ENCODE data around the gene SOX21.

GRCh38 chr13:94703271-94703670 lies 9.1 kb downstream of the SOX21 start:
- TF ChIP-seq CTCF (IDR thresholded peaks at IDR 0.05 in 2 of 3, conservative IDR thresholded peaks at IDR 0.05 in 1 of 3; ENCODE audit: control insufficient read depth in 2 of 3, extremely low read depth in 1 of 3, insufficient read depth in 1 of 3, low read depth in 3 of 3, low read length in 3 of 3) (no peak), NFYB (IDR thresholded peaks at IDR 0.05; ENCODE audit: insufficient read depth, low read depth, low read length) (no peak), ZBED1 (IDR thresholded peaks at IDR 0.05; ENCODE audit: borderline replicate concordance) (no peak), NRF1 (conservative IDR thresholded peaks at IDR 0.05; ENCODE audit: low read depth, low read length) (no peak), FOXM1 (IDR thresholded peaks at IDR 0.05; ENCODE audit: low read depth, low read length) (no peak), SMAD1 (IDR thresholded peaks at IDR 0.05; ENCODE audit: low read depth, partially characterized antibody) (no peak), HSF1 (IDR thresholded peaks at IDR 0.05; ENCODE audit: low read depth, low read length) (no peak), NBN (IDR thresholded peaks at IDR 0.05) (no peak), POLR2A (IDR thresholded peaks at IDR 0.05; ENCODE audit: low read depth, low read length) (no peak), MAX (IDR thresholded peaks at IDR 0.05; ENCODE audit: low read depth, low read length) (no peak)

All from GM12878 (cell line).